HepG2 (cell line): Measurements from ENCODE around the gene RAB1B. TPM values are rescaled to one million over a fixed set of nuclear protein-coding genes. Genes with fewer than 3 reads are reported as not detected.
A peak's percentile ranks its signal among the peaks of the same experiment; 100 is the strongest.

Experiments used
- CBX5 ChIP-seq: sonication (generic); formaldehyde crosslinking; IDR thresholded peaks from 2 replicates; pipeline ENCODE4 v1.4.0; 2020; ENCODE audit warnings: missing genetic modification reagents, borderline replicate concordance
- FOXO1 ChIP-seq: sonication (generic); formaldehyde crosslinking; IDR thresholded peaks from 2 replicates; pipeline ENCODE4 v1.4.0; 2020; ENCODE audit warnings: missing genetic modification reagents
- GATA4 ChIP-seq: sonication (generic); IDR thresholded peaks from 2 replicates; pipeline ENCODE4 v1.6.1; 2016; ENCODE audit warnings: antibody characterized with exemption, low read depth, borderline replicate concordance
- GATAD1 ChIP-seq: IDR thresholded peaks from 2 replicates; pipeline ENCODE4 v1.6.1; 2016; ENCODE audit warnings: missing genetic modification reagents, missing compliant biosample characterization
- GFI1 ChIP-seq: sonication (generic); formaldehyde crosslinking; IDR thresholded peaks from 2 replicates; pipeline ENCODE4 v1.5.0; 2020; ENCODE audit warnings: missing genetic modification reagents, mild to moderate bottlenecking, borderline replicate concordance
- HNRNPUL1 ChIP-seq: fragments of 200-400 bp; formaldehyde crosslinking; IDR thresholded peaks from 2 replicates; pipeline ENCODE4 v1.6.1; 2017; ENCODE audit warnings: low read depth, mild to moderate bottlenecking, low read length, moderate library complexity
- JDP2 ChIP-seq: sonication (generic); formaldehyde crosslinking; IDR thresholded peaks from 2 replicates; pipeline ENCODE4 v1.8.1; 2022; ENCODE audit warnings: missing genetic modification reagents, borderline replicate concordance
- KLF13 ChIP-seq: sonication (generic); formaldehyde crosslinking; IDR thresholded peaks from 2 replicates; pipeline ENCODE4 v1.4.0; 2020; ENCODE audit warnings: mild to moderate bottlenecking, missing genetic modification reagents
- MED1 ChIP-seq: sonication (generic); formaldehyde crosslinking; IDR thresholded peaks from 2 replicates; pipeline ENCODE4 v1.4.0; 2020; ENCODE audit warnings: missing genetic modification reagents
- NCOA2 ChIP-seq: sonication (generic); formaldehyde crosslinking; IDR thresholded peaks from 2 replicates; pipeline ENCODE4 v1.8.0; 2022; ENCODE audit warnings: inconsistent platforms
- NFE2L1 ChIP-seq: sonication (generic); formaldehyde crosslinking; IDR thresholded peaks from 2 replicates; pipeline ENCODE4 v1.4.0; 2020; ENCODE audit warnings: missing genetic modification reagents, mild to moderate bottlenecking, borderline replicate concordance
- NFIC ChIP-seq: IDR thresholded peaks from 2 replicates; pipeline ENCODE4 v1.6.1; 2012; ENCODE audit warnings: mild to moderate bottlenecking, low read length, inconsistent platforms
- NR3C1 ChIP-seq: sonication (generic); formaldehyde crosslinking; IDR thresholded peaks from 2 replicates; pipeline ENCODE4 v1.4.0; 2020; ENCODE audit warnings: missing genetic modification reagents
- RAD51 ChIP-seq: fragments of 450-650 bp; IDR thresholded peaks from 2 replicates; pipeline ENCODE4 v1.6.1; 2016; ENCODE audit warnings: borderline replicate concordance
- REL ChIP-seq: sonication (generic); formaldehyde crosslinking; conservative IDR thresholded peaks from 2 replicates; pipeline ENCODE4 v1.8.0; 2022; ENCODE audit warnings: mild to moderate bottlenecking, missing genetic modification reagents, moderate library complexity
- RORA ChIP-seq: sonication (generic); formaldehyde crosslinking; IDR thresholded peaks from 2 replicates; pipeline ENCODE4 v1.5.0; 2020; ENCODE audit warnings: mild to moderate bottlenecking, missing genetic modification reagents, moderate library complexity
- SAFB2 ChIP-seq: sonication (generic); formaldehyde crosslinking; IDR thresholded peaks from 2 replicates; pipeline ENCODE4 v1.5.1; 2020; ENCODE audit warnings: missing genetic modification reagents, low read depth, mild to moderate bottlenecking, borderline replicate concordance
- SALL1 ChIP-seq: sonication (generic); formaldehyde crosslinking; IDR thresholded peaks from 2 replicates; pipeline ENCODE4 v1.8.0; 2022; ENCODE audit warnings: mild to moderate bottlenecking, missing genetic modification reagents
- STAG1 ChIP-seq: sonication (generic); formaldehyde crosslinking; IDR thresholded peaks from 2 replicates; pipeline ENCODE4 v1.4.0; 2020; ENCODE audit warnings: missing genetic modification reagents
- SYNCRIP ChIP-seq: fragments of 200-400 bp; formaldehyde crosslinking; IDR thresholded peaks from 2 replicates; pipeline ENCODE4 v1.6.1; 2018; ENCODE audit warnings: mild to moderate bottlenecking, low read depth, low read length; ENCODE audit not compliant: insufficient read depth
- ZBTB20 ChIP-seq: sonication (generic); formaldehyde crosslinking; IDR thresholded peaks from 2 replicates; pipeline ENCODE4 v1.8.1; 2023; ENCODE audit warnings: missing genetic modification reagents, low read depth, mild to moderate bottlenecking, borderline replicate concordance
- ZNF143 ChIP-seq: sonication (generic); formaldehyde crosslinking; IDR thresholded peaks from 2 replicates; pipeline ENCODE4 v1.4.0; 2020; ENCODE audit warnings: missing genetic modification reagents
- ZNF235 ChIP-seq: sonication (generic); formaldehyde crosslinking; IDR thresholded peaks from 2 replicates; pipeline ENCODE4 v1.8.1; 2023; ENCODE audit warnings: mild to moderate bottlenecking, missing genetic modification reagents, borderline replicate concordance
- ZNF331 ChIP-seq: sonication (generic); formaldehyde crosslinking; IDR thresholded peaks from 2 replicates; pipeline ENCODE4 v1.4.0; 2020; ENCODE audit warnings: missing genetic modification reagents
- ZNF777 ChIP-seq: sonication (generic); formaldehyde crosslinking; IDR thresholded peaks from 2 replicates; pipeline ENCODE4 v1.4.0; 2020; ENCODE audit warnings: missing genetic modification reagents
- polyA plus RNA-seq, 8 experiments: library from polyadenylated mRNA; depleted of rRNA in 3 of 8; stranded (reverse) in 7 of 8; unstranded in 1 of 8; fragments of >200 nt; fragmentation: Illumina TruSeq in 4 of 8; extraction: Trizol in 4 of 8; gene quantifications; 2 replicates each; pipeline versions ENCODE4 v1.2.1 to v1.2.3, GENCODE V29; 2011 to 2016; ENCODE audit warnings: low read depth in 4 of 8, missing spikeins in 1 of 8, mixed read lengths in 1 of 8; ENCODE audit not compliant: insufficient read depth in 1 of 8
- total RNA-seq, 5 experiments: library from RNA; depleted of rRNA; stranded (reverse); fragments of >200 nt; fragmentation: Illumina TruSeq; extraction: Trizol; gene quantifications; 2 replicates each; pipeline ENCODE4 v1.2.3, GENCODE V29; 2016; ENCODE audit warnings: low read depth in 1 of 5
- TF ChIP-seq, protein P1 (sequence below): sonication (generic); formaldehyde crosslinking; IDR thresholded peaks from 2 replicates; pipeline ENCODE4 v1.8.0; 2022; ENCODE audit warnings: mild to moderate bottlenecking, missing genetic modification reagents; ENCODE audit not compliant: insufficient replicate concordance
- TF ChIP-seq, protein P2 (sequence below): sonication (generic); formaldehyde crosslinking; IDR thresholded peaks from 2 replicates; pipeline ENCODE4 v1.5.1; 2020; ENCODE audit warnings: missing genetic modification reagents, mild to moderate bottlenecking, borderline replicate concordance
- TF ChIP-seq, protein P3 (sequence below): sonication (generic); formaldehyde crosslinking; IDR thresholded peaks from 2 replicates; pipeline ENCODE4 v1.4.0; 2020; ENCODE audit warnings: mild to moderate bottlenecking, low read depth, missing genetic modification reagents

Gene RAB1B
- total and polyA plus RNA-seq, 2 of the 13 experiments (the other 11 are each of a cell fraction or from before 2014, with no cell fraction given), result 77.9 to 87.9 TPM

DNA sequence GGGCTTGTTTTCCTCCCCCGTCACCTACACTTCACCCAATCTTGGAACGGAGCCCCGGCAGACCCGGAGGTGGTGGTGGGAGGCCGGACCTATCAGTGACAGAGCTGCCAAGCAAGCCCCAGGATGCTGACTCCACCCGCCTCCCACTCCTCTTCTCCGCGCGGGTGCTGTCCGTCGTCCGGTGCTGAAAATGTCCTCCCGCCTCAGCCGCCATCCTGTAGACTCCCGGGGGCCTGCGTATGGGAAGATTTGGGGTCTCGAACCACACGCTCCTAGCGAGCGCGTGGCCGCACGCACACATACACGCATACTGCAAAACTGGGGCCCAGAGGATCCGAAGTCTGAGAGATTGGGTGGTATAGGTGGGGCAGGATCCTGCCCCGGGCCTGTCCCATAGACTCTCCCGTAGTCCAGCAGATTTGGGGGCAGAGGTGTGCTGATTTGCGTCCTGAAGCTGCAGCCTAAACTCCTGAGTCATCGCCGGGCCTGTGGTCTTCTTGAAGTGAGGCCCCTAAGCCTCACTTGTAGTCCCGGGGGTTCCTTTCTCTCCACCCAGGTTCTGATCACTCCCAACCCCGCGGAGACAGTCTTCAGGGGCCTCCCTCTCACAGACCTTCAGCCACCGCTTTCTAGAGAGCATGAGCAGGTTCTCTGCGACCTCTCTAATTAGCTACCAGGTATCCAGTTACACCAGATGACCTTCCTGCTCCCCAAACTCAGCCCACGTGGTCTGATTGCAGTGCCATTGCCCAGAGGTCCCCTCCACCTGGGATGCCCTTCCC is 21.3 kb downstream of the RAB1B start (continued):
- TF ChIP-seq, protein P1, sequence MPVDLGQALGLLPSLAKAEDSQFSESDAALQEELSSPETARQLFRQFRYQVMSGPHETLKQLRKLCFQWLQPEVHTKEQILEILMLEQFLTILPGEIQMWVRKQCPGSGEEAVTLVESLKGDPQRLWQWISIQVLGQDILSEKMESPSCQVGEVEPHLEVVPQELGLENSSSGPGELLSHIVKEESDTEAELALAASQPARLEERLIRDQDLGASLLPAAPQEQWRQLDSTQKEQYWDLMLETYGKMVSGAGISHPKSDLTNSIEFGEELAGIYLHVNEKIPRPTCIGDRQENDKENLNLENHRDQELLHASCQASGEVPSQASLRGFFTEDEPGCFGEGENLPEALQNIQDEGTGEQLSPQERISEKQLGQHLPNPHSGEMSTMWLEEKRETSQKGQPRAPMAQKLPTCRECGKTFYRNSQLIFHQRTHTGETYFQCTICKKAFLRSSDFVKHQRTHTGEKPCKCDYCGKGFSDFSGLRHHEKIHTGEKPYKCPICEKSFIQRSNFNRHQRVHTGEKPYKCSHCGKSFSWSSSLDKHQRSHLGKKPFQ, result no peak
- TF ChIP-seq ZBTB20 (peak; percentile 83; the same call in 1 of the 2 replicates), RORA (no peak), GATA4 (no peak), FOXO1 (CRISPR knock-in tag) (0 out of 2 replicates have a peak, but pooled peaks have one; percentile 48), GFI1 (CRISPR knock-in tag) (peak; percentile 66; the same call in 1 of the 2 replicates), NCOA2 (CRISPR knock-in tag) (no peak), HNRNPUL1 (no peak), SYNCRIP (no peak), GATAD1 (CRISPR knock-in tag) (no peak), SAFB2 (CRISPR knock-in tag) (no peak; the same call in 1 of the 2 replicates), NFIC (no peak), RAD51 (no peak), MED1 (CRISPR knock-in tag) (no peak), ZNF143 (CRISPR knock-in tag) (no peak), ZNF331 (peak; percentile 62; the same call in 1 of the 2 replicates), JDP2 (CRISPR knock-in tag) (no peak; the same call in 1 of the 2 replicates), REL (peak; percentile 86), ZNF235 (CRISPR knock-in tag) (0 out of 2 replicates have a peak, but pooled peaks have one; percentile 78), ZNF777 (CRISPR knock-in tag) (no peak), CBX5 (0 out of 2 replicates have a peak, but pooled peaks have one; percentile 28), NR3C1 (CRISPR knock-in tag) (no peak), STAG1 (CRISPR knock-in tag) (no peak), NFE2L1 (CRISPR knock-in tag) (no peak), KLF13 (no peak), SALL1 (peak; percentile 87)
- TF ChIP-seq, protein P2, sequence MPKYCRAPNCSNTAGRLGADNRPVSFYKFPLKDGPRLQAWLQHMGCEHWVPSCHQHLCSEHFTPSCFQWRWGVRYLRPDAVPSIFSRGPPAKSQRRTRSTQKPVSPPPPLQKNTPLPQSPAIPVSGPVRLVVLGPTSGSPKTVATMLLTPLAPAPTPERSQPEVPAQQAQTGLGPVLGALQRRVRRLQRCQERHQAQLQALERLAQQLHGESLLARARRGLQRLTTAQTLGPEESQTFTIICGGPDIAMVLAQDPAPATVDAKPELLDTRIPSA, result 0 out of 2 replicates have a peak, but pooled peaks have one; percentile 28
- TF ChIP-seq, protein P3, sequence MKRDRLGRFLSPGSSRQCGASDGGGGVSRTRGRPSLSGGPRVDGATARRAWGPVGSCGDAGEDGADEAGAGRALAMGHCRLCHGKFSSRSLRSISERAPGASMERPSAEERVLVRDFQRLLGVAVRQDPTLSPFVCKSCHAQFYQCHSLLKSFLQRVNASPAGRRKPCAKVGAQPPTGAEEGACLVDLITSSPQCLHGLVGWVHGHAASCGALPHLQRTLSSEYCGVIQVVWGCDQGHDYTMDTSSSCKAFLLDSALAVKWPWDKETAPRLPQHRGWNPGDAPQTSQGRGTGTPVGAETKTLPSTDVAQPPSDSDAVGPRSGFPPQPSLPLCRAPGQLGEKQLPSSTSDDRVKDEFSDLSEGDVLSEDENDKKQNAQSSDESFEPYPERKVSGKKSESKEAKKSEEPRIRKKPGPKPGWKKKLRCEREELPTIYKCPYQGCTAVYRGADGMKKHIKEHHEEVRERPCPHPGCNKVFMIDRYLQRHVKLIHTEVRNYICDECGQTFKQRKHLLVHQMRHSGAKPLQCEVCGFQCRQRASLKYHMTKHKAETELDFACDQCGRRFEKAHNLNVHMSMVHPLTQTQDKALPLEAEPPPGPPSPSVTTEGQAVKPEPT, result no peak; the same call in 1 of the 2 replicates
